Suprapubic skin (tissue), 3 donors: ENCODE data around the gene SMIM24.

ENCODE experiments used
- POLR2A ChIP-seq, 2 donors: fragments of 450-650 bp; IDR thresholded peaks; one replicate each; pipeline ENCODE4 v1.6.1; 2017; ENCODE audit warnings: antibody characterized with exemption in 2 of 2, mild to moderate bottlenecking in 2 of 2, moderate library complexity in 2 of 2
- TF ChIP-seq, protein P1 (sequence below), 2 donors: fragments of 200-600 bp in 1 of 2; fragments of 450-650 bp in 1 of 2; sonication (generic) in 1 of 2; IDR thresholded peaks; one replicate each; pipeline ENCODE4 v1.5.1; 2016 to 2019; ENCODE audit warnings: antibody characterized with exemption in 2 of 2, mild to moderate bottlenecking in 1 of 2, moderate library complexity in 1 of 2

DNA sequence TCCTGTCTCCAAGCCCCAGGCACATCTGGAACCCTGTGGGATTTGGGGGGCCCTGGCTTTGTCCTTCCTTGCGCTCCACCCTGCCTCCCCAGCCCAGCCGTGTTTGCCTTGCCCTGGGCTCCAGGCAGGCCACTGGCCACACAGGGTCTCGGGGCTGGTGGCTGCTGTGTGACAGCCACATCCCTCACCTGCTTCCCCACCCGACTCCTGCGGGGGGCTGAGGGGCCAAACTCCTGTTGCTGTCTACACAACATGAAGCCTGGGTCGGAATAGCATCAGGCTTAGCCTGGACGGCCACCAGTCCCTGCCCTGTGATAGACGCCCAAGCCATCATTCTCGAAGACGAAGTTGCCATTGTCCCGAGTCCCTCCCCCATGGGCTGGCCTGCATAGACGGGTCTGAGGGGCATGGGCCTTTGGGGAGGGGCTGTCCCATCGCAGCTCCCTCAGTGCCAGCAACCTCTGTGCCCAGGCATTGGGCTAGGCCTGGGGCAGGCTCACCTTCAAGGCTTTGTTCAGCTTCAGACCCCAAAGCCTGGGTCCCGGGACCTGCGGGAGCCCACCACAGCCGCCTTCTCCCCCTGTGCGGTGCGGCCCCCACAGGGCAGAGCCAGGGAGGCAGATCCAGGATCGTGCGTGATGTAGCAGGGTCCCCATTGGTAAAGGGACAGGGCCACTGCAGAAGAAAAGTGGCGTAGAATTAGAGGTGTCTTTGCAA lies 43.2 kb upstream of the SMIM24 start:
- no peak for TF ChIP-seq POLR2A (IDR thresholded peaks at IDR 0.05)
- TF ChIP-seq, protein P1, sequence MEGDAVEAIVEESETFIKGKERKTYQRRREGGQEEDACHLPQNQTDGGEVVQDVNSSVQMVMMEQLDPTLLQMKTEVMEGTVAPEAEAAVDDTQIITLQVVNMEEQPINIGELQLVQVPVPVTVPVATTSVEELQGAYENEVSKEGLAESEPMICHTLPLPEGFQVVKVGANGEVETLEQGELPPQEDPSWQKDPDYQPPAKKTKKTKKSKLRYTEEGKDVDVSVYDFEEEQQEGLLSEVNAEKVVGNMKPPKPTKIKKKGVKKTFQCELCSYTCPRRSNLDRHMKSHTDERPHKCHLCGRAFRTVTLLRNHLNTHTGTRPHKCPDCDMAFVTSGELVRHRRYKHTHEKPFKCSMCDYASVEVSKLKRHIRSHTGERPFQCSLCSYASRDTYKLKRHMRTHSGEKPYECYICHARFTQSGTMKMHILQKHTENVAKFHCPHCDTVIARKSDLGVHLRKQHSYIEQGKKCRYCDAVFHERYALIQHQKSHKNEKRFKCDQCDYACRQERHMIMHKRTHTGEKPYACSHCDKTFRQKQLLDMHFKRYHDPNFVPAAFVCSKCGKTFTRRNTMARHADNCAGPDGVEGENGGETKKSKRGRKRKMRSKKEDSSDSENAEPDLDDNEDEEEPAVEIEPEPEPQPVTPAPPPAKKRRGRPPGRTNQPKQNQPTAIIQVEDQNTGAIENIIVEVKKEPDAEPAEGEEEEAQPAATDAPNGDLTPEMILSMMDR (IDR thresholded peaks at IDR 0.05) = no peak
